Nucleus accumbens (tissue), 56 donors: ENCODE data around the gene GEN1.

Experiments used
- DNase-seq, 56 donors: peaks; one replicate each; lab custom pipeline; 2025; lab: John Stamatoyannopoulos, UW

Gene GEN1

GRCh38 chr2:17753803-17754663 lies at the start of gene GEN1, which contains the start of gene SMC6:
TSS of gene GEN1 (plus strand) at chr2:17754138. CDS start at chr2:17759944, 5,806 bp downstream.
TSS of gene SMC6 (minus strand) at chr2:17753810. CDS start at chr2:17745946, 7,864 bp downstream.
- DNase-seq = peak; percentile 46 to 98 (median 90)

DNA sequence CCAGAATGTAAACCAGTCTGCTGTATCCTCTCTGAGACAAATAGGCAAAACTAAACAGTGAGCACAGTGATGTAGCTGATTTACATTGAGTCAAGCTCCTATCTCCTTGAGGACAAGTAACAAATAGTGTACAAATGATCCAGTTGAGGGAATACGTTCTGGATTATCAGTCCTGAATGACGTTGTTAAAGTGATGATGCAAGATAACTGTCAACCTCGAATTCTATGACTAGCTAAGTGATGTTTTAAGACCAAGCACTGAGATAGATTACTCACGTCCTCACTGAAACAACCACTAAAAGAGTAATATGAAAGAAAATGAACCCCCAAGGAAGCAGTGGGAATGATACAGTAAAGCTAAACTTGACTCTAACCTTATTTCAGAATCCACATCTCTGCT lies 47.1 kb upstream of the GEN1 start:
- DNase-seq = no peak

DNA sequence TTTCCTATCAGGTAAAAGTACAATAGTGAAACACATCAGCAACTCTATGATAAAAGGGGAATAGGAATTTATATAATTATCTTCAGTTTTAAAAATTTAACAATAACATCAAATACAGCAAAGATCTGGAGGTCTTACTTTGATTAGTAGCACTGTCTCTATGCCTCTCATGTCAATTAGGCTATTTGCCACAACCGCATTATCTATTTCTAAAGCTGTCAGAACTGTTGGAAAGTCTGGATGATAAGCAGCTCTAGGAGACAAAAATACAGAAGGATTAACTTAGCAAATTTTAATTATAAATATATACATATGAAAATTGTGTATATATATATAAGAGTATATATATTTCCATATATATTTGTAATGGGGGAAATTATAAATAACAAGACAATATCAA lies 45.4 kb upstream of the GEN1 start:
- DNase-seq = no peak

DNA sequence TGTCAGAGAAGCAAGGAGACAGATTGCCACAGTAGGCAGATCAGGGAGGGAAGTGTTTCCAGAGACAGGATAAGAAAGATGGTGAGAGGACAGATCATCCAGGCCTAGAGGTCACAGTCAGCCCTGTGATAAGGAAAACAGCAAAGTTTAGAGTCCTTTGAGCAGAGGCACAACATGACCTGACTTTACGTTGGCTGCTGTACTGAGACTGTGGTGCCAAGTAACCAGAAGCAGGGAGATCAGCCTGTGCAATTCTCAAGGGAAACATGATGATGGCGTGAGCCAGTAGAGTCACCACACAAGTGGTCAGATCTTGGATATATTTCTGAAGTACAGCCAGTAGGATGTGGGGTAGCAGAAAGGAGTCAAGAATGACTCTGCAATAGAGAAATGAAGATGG lies 44.0 kb upstream of the GEN1 start:
- no peak for DNase-seq

DNA sequence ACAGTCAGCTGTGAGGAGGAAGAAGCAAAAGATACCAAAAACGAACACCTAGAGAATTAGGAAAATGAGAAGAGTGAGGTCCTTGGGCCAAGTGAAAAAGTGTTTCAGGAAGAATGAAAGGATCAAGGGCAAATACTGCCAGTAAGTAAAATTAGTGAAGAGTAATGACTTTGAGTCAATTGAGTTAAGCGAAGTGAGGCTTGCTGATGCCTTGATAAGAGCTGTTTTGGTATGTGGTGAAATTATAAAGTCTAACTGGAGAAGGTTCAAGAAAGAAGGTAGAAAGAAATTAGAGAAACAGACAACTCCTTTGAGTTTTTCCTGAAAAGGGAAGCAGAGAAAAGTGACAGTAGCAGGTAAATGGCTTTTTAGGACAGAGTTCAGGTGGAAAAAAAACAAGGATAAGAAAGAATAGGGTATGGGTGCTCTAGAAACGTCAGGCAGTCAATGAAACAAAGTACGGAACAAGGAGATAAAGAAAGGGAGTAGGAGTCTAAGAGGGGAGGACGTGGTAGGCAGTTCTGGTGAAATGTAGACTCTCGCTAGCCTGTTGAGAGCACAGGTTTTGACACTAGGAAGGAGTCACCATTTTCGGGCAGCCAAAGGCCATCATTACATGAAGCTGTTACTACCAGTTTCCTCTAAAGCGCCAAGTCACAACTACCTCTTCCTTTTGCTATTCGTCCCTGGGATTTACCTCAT lies 43.2 kb upstream of the GEN1 start:
- no peak for DNase-seq

DNA sequence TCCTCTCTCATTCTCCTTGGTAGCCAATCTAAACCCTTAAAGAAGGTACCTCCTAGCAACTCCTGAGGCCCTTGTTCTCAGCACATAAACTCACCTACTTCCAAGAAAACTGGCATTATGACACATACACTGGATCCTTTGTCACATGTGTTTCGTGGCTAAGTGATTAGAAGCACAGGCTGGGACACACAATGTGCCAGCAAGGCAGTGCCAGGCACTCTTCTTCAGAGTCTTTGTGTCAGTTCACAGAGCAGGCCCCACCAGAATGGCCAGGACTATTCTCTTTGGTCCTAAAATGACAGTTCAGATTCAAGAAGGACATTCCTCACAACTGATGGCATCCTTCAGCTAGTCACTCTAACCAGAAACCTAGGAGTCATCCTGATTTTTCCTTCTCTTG lies 40.6 kb upstream of the GEN1 start:
- peak in 20 of 56 donors; percentile 1 to 49 (median 9) for DNase-seq

DNA sequence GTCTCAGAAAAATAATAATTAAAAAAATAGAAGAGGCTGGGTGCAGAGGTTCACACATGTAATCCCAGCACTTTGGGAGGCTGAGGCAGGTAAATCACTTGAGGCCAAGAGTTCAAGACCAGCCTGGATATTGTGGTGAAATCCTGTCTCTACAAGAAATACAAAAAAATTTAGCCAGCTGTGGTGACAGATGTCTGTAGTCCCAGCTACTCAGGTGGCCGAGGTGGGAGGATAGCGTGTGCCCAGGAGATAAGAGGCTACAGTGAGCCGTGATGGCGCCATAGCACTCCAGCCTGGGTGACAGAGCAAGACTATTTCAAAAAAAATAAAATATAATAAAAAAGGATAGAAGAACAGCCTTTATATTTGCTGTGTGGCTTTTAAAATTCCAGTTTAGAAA lies 36.3 kb upstream of the GEN1 start:
- no peak for DNase-seq

GRCh38 chr2:17718689-17719088 lies 35.2 kb upstream of the GEN1 start:
- DNase-seq = no peak

DNA sequence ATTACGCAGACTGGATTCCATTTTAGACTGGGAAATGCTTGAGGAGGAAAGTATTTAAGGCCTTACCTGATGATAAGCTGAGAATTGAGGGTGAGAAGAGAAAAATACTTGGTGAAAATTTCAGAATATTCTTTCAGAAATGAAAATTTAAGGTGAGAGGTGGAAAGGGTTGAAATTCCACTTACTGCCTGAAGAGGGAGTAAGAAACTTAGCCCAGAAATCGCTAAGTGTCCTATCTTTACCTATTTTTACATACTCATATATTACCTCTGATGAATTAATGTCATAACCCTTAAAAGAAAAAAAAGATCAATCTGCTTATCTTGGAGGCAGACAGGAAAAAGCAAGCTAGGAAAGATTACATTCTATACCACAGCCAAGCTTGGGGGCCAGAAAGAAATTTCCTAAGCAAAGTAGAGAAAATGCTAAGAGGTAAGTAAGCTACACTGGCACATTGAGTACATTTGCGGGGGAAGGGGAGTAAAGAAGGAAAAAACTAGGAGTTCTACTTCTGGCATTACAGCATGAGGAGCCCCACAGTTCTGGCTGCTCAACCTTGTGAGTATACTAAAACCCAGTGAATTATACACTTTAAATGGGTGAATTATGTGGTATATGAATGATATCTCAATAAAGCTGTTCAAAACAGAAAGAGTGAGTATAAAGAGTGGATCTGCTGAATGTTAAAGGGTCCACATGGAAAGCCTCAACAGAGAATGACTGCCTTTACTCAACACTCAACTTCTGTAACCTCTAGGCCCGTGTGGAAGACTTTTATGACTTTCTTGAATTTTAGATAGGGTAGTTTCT lies 34.2 kb upstream of the GEN1 start:
- DNase-seq = no peak

DNA sequence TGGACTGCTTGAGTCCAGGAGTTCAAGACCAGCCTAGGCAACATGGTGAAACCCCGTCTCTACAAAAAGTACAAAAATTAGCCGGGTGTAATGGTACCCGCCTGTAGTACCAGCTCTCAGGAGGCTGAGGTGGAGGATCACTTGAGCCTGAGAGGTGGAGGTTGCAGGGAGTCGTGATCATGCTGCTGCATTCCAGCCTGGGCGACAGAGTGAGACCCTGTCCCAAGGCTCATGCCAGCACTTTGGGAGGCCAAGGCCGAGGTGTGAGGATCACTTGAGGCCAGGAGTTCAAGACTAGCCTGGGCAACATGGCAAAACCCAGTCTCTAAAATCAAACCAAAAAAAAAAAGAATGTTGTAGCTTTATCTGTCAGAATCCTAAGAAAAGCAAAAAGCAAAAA lies 25.7 kb upstream of the GEN1 start:
- DNase-seq = no peak

- DNase-seq = no peak
Observed at GRCh38 chr2:17729880-17730279, 24.1 kb upstream of the GEN1 start.

GRCh38 chr2:17733599-17733998 lies 20.3 kb upstream of the GEN1 start:
- no peak for DNase-seq

GRCh38 chr2:17735864-17736263 lies 18.1 kb upstream of the GEN1 start:
- DNase-seq = no peak

GRCh38 chr2:17736989-17737388 lies 16.9 kb upstream of the GEN1 start:
- DNase-seq = no peak

DNA sequence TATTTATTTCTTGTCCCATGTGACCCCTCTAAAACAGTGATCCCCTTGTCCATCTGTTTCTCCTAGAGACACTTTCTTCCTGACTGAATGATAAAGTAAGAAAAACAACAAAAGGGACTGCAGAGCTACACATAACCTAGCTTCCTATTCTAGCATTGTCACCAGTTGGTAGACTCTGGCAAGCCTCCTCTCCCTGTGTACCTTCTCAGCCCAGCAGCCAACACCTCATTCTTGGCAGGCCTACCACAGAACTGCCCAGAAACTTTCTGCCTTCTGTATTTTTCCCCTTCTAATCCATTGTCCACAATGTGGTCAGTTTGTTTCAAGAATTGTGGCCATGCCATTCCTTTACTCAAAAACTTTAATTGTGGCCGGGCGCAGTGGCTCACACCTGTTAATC lies 13.7 kb upstream of the GEN1 start:
- no peak for DNase-seq

DNA sequence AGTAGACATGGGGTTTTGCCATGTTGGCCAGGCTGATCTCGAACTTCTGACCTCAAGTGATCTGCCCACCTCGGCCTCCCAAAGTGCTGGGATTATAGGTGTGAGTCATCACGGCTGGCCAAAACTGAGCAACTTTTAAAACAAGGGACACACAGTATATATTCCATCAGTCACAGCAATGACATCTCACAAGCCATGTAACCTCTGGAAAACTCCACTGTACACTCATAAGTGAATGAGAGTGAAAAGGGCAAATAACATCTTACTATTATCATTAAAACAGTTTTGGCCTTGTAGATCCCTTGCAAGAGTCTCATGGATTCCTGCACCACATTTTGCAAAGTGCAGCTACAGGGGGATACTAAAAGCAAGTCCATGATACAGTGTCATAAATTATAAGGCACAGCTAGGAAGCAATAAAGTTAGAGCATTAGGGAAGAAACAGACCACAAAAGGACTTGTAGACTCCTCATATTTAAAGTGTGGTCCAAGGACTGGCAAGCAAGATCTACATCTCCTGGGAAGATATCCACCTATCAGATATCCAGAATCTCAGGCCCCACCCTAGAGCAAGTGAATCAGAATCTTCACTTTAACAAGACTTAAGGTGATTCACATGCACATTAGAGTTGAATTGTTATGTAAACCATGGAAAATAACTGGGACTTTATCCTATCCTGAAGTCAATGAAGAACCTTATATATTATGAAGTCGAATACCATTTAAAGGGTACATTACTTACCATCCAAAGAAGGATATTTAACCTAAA lies 6.1 kb upstream of the GEN1 start:
- DNase-seq = peak in 2 of 56 donors; percentile 2 to 17

DNA sequence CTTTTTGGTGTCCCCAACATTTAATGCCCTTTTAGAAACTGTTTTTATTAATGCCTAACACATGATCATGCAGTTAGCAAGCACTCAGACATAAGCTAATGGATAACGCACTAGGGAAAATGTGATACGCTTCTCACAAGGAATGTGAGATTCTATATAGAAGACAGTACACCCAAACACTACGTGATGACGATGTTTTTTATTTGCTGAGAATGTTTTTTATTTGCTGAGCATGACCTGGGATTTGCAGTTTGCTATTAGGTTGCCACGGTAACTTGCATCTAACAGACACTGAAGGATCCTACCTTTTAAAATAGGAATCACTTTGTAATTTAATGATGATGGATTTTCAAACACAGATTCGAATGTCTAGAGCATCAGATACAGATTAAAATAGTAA lies 5.2 kb upstream of the GEN1 start:
- DNase-seq = peak in 1 of 56 donors; percentile 3

DNA sequence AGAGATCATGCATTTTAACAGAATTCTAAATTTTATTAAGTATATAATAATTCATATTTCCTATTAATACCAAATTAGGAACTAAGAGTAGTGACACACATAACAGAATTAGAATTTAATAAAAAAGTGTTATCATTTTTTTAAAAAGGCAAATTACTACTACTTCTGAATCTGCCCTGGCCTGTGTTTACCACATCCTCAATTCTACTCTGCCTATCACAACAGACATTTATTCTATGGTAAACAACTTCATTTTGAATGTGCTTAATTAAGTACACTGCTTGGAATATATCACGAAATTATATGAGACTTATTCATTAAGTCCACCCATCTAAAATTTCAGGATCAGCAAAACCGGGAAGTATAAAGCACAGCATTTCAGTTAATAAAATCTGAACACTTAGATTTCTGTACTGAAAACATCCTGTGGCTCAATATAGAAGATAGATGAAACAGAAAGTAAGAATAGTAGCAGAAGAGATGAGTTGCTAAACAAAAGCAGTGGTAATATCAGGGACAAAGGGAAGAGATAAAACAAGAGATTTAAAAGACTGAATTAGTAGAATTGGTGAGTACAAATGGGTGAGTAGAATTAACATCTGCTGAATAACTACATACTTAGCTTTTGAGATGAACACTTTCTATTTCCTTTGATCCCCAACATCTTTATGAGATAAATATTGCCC lies 4.0 kb upstream of the GEN1 start:
- DNase-seq = no peak

DNA sequence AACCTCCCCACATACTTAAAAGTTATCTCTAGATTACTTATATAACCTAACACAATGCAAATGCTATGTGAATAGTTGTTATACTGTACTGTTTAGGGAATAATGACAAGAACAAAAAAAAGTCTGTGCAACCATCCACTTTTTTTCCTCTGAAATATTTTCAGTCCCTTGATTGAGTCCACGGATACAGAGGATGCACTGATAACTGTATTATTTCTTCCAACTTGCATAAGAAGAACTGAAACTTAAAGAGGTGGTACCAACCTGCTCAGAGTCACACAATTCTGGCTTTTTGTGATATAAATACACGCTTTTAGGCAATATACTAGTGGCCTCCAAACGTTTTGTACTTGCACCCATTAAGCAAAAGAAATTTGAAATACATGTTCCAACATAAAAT lies 1.7 kb upstream of the GEN1 start:
- no peak for DNase-seq
